Retinal pigment epithelial cell (primary cell): ENCODE results near the gene STH.

Experiments used
- DNase-seq: peaks from one replicate; pipeline ENCODE4 v3.0.0-alpha.2; 2010; ENCODE audit warnings: low read depth
- H3K4me3 ChIP-seq: 2 replicates; pipeline ENCODE4 v1.5.1; 2011; ENCODE audit warnings: mild to moderate bottlenecking, low read length, control low read depth, moderate library complexity
- TF ChIP-seq, protein P1 (sequence below): conservative IDR thresholded peaks from 2 replicates; pipeline ENCODE4 v1.5.1; 2011; ENCODE audit warnings: low read depth, low read length, control low read depth, inconsistent platforms

STH gene

DNA sequence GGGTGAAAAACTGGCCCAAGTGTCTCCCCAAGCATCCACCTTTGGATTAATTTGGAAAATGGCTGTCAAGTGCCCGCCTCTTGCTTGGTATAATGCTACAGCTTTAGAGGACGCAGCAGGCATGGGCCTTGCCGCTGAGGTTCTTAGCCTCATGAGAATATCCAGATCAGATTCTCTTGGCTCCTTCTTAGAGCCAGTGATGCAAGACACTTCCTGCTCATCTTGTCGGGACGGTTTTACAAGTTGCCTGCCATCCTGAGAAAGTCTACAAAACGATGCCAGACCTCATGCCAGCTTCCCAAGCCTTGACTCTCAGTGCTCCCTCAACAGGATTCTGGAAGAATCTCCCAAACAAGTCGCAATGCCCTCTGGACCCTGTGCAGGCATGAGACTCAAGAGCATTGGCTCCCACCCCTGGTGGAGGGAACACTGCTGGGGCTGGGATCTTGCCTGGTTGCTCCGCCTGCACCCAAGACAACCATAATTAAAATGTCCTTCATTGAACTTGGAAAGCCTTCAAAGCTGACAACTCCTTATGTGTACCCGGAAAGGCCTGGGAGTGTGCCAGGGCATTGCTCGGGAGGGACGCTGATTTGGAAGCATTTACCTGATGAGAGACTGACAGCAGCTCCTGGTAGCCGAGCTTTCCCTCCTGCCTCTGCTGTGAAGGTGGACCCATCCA, 25.8 kb upstream of the STH start:
- H3K4me3 ChIP-seq = no peak overlapping the region
- DNase-seq = no peak
- TF ChIP-seq, protein P1, sequence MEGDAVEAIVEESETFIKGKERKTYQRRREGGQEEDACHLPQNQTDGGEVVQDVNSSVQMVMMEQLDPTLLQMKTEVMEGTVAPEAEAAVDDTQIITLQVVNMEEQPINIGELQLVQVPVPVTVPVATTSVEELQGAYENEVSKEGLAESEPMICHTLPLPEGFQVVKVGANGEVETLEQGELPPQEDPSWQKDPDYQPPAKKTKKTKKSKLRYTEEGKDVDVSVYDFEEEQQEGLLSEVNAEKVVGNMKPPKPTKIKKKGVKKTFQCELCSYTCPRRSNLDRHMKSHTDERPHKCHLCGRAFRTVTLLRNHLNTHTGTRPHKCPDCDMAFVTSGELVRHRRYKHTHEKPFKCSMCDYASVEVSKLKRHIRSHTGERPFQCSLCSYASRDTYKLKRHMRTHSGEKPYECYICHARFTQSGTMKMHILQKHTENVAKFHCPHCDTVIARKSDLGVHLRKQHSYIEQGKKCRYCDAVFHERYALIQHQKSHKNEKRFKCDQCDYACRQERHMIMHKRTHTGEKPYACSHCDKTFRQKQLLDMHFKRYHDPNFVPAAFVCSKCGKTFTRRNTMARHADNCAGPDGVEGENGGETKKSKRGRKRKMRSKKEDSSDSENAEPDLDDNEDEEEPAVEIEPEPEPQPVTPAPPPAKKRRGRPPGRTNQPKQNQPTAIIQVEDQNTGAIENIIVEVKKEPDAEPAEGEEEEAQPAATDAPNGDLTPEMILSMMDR = no peak

DNA sequence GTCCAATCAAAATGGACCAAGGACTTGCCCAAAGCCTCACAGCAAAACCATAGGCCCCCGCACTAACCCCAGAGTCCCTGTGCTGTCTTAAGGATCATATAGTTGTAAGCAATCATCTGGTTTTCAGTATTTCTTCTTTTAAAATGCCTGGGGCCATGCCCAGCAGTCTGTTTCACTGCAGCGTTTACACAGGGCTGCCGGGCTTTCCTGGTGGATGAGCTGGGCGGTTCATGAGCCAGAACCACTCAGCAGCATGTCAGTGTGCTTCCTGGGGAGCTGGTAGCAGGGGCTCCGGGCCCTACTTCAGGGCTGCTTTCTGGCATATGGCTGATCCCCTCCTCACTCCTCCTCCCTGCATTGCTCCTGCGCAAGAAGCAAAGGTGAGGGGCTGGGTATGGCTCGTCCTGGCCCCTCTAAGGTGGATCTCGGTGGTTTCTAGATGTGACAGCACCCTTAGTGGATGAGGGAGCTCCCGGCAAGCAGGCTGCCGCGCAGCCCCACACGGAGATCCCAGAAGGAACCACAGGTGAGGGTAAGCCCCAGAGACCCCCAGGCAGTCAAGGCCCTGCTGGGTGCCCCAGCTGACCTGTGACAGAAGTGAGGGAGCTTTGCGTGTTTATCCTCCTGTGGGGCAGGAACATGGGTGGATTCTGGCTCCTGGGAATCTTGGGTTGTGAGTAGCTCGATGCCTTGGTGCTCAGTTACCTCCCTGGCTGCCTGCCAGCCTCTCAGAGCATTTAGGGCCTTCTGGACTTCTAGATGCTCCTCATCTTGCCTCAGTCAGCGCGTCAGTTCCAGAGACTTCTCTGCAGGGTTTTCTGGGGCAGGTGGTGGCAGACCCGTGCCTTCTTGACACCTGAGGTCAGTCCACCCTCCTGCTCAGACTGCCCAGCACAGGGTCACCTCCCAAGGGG, 24.8 kb upstream of the STH start:
- H3K4me3 ChIP-seq = no peak overlapping the region
- TF ChIP-seq, protein P1 = no peak
- DNase-seq = no peak

DNA sequence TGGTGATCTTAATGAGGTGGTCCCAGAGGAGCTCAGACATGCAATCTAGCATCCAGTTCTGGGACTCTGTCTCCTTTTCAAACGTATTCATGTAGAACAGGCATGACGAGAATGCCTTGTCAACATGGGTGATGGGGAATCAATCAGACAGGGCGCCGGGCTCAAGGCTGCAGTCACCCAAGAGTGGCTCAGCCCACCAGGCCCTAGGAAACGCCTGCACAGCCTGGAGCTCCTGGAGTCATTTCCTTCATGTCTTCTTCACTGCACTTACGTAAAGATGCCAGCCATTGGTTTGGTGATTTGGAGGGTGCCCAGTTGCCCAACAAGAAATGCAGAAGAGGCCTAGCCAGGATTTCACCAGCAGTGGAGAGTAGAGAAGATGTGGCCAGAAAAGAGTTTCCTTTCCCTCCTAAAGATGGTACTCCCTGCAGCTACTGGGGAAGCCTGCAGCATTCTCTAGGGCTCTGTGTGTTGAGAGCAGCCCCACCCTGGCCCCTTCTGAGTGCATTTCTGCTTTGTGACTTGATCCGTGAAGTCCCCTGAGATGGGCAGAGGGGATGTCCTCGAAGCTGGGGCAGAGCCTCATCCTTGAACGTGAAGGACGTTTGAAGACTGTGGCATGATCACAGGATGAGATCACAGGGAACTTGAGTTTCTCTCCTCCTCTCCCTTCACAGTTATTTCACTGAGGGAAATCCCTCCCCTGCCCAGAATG, 24.0 kb upstream of the STH start:
- TF ChIP-seq, protein P1 = no peak
- no peak overlapping the region for H3K4me3 ChIP-seq
- no peak for DNase-seq

DNA sequence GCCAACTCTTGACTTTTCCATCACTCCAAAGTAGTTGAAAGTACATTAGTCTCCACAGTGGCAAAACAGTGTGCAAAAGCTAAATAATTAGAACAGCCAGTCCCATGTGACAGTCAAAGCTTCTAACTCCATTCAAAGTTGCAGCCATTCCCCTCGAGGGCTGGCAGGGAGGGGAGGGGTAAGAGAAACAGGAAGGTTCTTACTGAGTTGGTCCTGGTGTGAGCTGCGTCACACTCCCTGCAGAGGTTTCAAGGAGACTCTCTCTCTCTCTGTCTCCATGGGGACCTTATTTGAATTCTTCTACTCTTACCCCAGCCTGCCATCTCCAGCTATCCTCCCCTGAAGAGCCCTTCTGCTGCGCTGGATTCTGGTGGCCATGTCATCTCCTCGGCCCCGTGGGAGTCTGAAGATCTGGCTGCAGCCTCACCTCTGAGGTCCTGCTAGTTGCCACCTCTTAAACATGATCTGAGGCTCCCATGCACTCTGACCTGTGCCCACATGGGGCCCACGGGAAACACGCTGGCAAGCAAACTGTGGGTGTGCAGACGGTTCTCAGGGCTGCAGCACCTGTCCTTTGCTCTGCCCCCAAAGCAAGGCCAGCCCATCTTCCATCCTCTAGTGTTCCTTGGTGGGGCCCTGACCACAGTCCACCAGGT, 23.3 kb upstream of the STH start:
- no peak for DNase-seq
- TF ChIP-seq, protein P1 = no peak

DNA sequence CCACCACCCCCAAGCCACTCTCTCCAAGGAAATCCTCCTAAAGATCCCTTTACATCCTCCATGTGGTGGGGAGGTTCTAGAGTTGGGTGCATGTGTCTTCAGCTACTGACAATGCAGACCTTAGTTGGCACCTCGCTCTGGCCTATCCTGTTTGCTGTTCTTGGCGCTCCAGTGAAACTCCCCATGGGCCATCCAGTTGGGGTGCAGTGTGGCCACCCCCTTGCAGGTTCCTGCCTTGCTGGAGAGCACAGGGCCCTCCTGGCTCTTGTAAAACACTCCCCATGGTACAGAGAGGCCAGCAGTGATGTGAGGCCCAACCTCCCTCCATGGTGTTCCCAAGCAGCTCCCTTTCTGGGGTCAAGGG, 22.7 kb upstream of the STH start:
- DNase-seq = no peak
- no peak overlapping the region for H3K4me3 ChIP-seq
- TF ChIP-seq, protein P1 = no peak

More for the DNA sequence above, 23.3 kb upstream of the STH start:
- no peak overlapping the region for H3K4me3 ChIP-seq

DNA sequence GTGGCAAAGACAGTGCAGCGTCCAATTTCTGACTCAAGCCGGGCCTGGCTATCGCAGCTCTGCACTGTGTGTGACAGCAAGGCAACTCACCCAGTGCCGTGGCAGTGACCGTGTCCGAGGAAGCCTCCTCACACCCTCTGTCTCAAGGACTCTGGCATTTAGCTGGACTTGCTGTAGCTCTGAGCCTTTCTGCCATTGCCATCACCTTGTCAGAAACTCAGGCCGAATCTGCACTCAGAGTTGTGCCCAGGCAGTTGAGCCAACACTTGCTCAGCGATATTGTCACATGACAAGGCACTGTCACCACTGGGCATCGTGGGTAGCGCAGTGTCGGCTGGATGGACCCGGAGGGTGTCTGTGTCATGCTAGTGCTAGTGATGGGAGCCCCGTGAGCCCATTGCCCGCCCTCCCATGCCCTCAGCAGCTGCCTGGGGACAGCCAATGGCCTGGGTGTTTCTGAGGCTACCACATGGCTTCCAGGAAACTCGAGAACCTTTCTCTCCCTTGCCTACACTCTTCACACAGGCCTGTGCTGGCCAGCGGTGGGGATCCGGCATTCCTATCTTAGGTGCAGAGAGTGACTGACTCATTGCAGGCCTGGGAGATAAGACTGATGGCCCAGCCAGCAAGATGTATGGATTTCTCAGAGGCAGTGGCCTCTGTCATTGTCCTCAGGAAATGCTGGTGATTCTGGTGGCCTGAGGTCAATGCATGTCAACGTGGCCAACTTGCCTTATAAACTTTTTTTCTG, 22.1 kb upstream of the STH start:
- no peak for DNase-seq
- no peak overlapping the region for H3K4me3 ChIP-seq

More for the DNA sequence above, 22.1 kb upstream of the STH start:
- TF ChIP-seq, protein P1 = no peak
